GM19372 (cell line): ENCODE results near the gene GYPC.

ENCODE experiments used
- ATAC-seq: cut with Tn5 transposase; IDR thresholded peaks from one replicate; pipeline ENCODE4 v1.9.1; 2021; ENCODE audit warnings: mild to moderate bottlenecking, low read depth, moderate library complexity; ENCODE audit not compliant: unreplicated experiment

GYPC gene

GRCh38 chr2:126722081-126722480, 66.1 kb downstream of the GYPC start:
- no peak for ATAC-seq

GRCh38 chr2:126722546-126722945, 66.6 kb downstream of the GYPC start:
- ATAC-seq = no peak

- no peak for ATAC-seq
Measured at GRCh38 chr2:126723281-126723815, 67.4 kb downstream of the GYPC start.

- ATAC-seq = no peak
Measured at GRCh38 chr2:126725580-126725979, 69.6 kb downstream of the GYPC start.

GRCh38 chr2:126729896-126730295, 73.9 kb downstream of the GYPC start:
- no peak for ATAC-seq

GRCh38 chr2:126730655-126731054, 74.7 kb downstream of the GYPC start:
- ATAC-seq = no peak

- no peak for ATAC-seq
Measured at GRCh38 chr2:126731353-126731752, 75.4 kb downstream of the GYPC start.

GRCh38 chr2:126732682-126733245, 76.8 kb downstream of the GYPC start:
- ATAC-seq = no peak

- ATAC-seq = no peak
Measured at GRCh38 chr2:126733795-126734194, 77.8 kb downstream of the GYPC start.

GRCh38 chr2:126736133-126736874, 80.3 kb downstream of the GYPC start:
- no peak for ATAC-seq

GRCh38 chr2:126739141-126739540, 83.2 kb downstream of the GYPC start:
- no peak for ATAC-seq

GRCh38 chr2:126744640-126745039, 88.7 kb downstream of the GYPC start:
- ATAC-seq = no peak
